GM21619 (cell line): ENCODE data around the gene GABRE.

ENCODE experiments used
- ATAC-seq: cut with Tn5 transposase; IDR thresholded peaks from one replicate; pipeline ENCODE4 v1.9.1; 2021; ENCODE audit not compliant: unreplicated experiment

Gene GABRE, protein sequence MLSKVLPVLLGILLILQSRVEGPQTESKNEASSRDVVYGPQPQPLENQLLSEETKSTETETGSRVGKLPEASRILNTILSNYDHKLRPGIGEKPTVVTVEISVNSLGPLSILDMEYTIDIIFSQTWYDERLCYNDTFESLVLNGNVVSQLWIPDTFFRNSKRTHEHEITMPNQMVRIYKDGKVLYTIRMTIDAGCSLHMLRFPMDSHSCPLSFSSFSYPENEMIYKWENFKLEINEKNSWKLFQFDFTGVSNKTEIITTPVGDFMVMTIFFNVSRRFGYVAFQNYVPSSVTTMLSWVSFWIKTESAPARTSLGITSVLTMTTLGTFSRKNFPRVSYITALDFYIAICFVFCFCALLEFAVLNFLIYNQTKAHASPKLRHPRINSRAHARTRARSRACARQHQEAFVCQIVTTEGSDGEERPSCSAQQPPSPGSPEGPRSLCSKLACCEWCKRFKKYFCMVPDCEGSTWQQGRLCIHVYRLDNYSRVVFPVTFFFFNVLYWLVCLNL

DNA sequence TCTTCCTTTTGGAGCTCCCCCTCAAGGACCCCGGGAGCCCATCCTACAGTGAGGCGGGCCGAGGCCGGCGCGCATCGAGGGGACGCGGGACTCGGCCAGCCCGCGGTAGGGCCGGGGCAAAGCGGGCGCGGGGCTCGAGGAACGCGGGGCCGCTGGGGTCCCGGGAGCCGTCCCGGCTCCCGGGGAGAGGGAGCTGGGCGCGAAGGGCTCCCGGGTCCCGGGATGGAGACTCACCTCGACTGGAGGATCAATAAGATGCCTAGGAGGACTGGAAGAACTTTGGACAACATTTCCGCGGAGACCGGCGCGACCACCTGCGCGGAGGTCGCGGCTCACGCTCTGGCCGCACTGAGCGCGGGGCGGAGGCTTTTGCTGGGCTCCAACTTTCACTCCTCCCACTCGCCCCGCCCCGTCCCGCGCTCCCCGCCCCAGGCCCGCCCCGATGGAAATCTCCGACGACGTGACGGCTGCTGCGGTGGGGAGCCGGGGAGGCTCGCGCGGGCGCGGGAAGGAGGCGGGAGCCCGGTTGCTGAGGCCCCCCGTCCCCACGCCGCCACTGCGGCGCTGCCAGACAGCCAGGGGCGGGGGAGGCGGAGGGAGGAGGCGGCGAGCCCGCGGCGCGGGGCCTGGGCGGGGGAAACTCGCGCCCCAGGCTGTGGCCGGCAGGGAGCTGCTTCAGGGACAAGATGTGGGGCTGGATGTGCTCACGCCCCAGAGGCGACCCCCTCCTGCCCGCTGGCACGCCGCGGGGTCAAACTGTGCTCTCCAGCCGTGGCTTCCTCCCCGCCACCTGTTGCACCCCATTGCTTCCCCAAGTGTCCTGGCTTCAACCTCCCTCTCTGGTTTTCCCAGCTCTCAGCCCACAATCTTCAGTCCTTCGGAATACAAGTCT, at the start of gene GABRE:
Gene GABRE, minus strand, starts transcription at position 341 of the 892 bp plus-strand sequence. Its CDS starts 51 bp downstream, at position 290.
- ATAC-seq = no peak

DNA sequence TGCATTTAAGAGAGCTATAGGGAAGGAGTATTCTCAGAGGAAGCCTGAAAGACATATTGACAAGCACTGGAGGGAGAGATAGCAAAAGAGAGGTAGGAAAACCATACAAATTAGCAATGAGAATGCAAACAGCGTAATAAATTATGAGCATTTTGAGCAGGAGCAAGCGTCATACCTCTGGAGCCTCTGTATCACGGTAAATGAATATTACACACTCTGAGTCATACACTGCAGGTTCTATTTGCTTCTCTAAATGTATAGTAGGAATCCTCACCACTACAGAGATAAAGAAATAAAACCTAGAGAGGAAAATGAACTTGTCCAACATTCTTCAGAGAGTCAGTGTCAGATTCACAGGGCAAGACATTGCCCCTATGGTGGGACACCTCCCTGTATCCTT, 46.4 kb upstream of the GABRE start:
- ATAC-seq = no peak

DNA sequence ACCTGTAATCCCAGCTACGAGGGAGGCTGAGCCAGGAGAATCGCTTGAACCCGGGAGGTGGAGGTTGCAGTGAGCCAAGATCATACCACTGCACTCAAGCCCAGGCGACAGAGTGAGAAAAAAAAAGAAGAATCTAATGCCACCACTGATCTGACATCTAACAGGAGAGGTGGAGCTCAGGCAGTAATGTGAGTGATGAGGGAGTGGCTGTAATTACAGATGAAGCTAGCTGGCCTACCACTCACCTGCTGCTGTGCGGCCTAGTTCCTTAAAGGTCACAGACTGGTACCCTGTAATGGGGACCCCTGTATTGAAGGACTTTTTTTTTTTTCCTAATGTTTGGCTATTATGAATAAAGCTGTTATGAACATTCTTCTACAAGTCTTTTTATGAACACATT, 25.3 kb upstream of the GABRE start:
- ATAC-seq = no peak

DNA sequence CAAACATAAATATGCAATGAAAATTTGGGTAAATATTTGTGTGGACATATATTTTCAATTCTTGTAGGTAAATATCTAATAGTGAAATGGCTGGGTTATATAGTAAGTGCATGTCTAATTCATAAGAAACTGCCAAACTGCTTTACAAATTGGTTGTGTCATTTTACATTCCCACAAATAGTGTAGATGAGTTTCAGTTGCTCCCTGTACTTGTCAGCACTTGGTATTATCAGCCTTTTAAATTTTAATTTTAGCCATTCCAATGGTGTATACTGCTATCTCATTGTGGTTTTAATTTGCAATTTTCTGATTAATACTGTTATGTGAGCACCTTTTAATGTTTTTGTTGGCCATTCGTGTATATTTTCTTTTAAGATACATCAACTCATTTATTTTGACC, 23.1 kb upstream of the GABRE start:
- ATAC-seq = no peak

DNA sequence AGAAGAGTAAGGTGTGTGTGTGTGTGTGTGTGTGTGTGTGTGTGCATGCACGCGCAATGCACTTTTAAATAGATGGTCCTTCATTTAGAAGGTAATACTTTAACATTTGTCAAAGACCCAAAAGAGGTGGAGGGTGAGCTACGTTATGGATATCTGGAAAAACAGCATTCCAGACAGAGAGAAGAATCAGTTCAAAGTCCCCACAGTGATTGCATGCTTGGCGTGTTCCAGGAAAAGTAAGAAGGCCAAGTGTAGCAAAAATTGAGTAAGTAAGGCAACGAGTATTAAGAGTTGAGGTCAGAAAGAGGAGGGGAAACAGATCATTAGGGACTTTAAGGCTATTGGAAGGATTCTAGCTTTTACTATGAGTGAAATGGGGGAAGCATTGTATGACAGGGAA, 21.9 kb upstream of the GABRE start:
- no peak for ATAC-seq

DNA sequence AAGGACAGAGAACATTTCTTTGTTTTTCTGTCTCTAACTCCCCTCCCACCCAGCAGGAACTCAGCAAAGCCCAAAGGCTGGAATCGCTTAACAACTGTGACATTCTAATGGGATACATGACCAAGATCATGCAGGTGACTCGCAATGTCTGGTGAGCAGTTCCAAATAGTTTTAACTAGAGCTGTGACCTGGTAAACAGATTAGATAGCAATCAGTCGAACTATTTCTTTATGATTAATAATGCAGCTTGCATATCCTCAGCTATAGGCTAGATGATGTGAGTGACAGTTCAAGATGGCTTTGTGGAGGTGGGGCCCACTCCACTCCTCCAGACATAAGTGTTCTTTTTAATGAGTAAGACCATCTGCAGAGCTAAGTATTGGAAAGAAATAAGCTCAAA, 20.0 kb upstream of the GABRE start:
- ATAC-seq = no peak

DNA sequence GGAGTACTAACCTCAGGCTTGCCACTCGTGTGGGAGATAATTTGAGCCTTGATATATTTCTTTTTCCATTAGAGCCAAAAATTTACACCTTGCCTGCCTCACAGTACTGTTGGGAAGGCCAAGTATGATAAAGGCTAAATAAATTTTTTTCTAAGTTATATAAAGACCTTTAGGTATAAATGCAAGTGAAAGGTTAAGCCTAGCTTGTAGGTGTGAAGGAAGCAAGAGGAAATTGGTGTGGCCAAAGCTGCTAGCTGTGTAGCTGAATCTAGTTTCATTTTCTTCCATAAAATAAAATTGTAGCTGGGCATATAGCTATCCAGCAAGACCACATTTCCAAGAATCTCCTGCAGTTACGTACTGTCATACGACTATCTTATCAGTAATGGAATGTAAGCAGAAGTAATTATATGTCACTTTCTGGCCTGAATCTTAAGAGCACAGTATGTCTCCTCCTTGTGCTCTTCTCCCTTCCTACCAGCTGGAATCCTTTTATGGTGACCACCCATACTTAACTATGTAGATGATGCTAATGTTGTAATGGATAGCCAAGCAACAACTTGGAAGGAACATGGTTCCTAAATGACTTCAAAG, 14.3 kb upstream of the GABRE start:
- ATAC-seq = no peak

DNA sequence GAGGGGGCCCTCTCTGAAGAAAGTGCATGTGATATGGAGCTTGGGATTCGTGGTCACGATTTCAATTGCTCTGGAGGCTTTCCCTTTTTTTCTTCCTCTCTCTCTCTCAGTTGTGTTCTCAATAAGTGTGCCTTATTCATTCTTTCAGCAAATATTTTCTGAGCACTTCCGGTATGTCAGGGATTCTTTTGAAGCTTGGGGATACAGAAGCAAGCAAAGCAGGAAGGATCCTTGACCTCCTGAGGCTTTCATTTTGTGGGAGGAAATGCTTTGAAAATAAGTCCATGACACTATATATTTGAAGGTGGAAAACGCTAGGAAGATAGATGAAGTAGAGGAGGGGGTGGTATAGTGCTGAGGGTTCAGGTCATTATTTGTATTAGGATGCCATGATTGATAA, 12.6 kb upstream of the GABRE start:
- no peak for ATAC-seq

DNA sequence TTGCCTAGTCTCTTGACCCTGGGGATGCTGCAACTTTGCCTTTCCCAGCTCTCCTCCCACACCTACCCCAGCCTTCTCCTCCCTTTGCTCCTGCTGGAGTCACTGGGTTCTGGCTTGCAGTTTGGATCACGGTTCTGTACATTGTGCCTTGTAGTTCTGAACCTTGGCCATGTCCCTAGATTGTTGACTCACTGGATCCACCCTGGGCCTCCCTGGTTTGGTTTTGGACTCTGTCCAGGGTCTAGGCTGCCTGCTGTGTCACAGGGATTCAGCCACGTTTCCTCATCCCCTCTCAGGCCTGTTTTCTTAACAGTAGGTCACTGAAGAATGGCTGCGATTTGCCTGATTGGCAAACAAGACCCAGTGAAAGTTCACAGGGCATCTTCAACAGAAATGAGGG, 11.5 kb upstream of the GABRE start:
- ATAC-seq = no peak

DNA sequence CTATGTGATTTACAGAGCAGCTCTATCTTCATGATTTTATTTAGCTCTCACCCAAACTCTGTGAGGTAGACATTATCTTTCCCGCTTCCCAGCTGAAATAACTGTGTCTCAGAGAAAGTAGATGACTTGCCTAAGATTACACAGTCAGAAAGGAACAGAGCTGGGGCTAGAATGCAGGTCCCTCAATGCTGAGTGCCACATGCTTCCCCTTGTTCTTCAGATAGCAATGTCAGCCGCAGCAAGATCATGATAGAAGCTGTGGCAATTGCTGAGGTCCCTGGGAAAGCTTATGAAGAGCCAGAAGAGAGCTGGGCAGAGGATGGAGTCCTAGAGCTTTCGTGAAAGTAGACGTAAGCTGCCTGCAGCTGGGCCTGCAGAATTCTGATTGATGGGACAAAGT, 11.1 kb upstream of the GABRE start:
- ATAC-seq = no peak

DNA sequence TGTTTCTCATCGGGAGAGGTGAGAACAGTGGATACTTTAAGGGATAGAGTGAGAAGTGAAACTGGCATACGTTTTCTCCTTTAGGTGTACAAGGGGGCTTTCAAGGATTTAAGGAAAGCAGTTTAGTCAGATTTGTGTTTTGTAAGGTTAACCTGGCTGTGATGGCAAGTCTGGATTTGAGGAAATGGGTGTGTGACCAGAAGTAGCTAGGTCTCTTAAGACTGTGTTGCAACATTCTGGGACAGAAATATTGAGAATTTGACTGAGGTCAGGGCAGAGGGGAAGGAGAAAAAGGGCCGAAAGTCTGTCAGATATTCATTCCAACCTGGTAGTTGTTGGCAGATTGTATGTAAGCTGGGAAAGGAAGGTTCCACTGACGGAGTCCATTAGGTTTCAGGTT, 10.4 kb upstream of the GABRE start:
- ATAC-seq = no peak

DNA sequence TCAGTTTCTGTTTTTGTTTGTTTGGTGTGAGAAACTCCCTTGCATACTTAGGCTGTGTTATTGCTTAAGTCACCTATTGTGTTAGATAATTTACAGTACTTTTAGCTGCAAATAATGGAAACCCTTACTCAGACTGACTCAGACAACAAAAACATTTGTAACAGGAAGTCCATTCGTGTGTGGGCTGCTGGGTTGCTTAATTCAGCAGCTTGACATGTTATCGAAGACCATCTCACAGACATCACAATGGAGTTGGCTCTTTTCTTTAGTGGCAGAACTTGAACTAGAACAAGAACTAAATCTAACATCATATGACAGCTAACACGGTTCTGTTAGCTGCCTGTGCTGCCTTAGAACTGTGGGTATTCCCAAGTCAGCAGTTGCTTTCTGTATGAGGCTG, 9.9 kb upstream of the GABRE start:
- no peak for ATAC-seq

DNA sequence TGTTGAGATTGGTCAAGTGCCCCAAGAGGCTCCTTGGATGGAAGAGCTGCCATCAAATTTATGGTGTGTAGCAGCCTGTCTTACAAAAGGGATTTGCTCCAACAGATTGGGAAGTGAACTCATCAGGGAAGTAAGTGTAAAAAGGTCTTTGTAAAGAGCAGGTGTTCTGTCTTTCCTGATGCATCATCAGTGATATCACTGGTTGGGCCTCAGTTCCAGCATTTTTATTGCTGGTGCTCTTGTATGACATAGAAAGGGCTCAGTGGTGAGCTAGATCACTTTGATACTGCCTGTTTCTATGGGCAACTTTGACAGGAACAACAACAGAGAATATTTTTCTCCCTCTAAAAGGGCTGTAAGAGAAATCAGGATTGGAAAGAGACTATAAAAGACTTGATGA, 8.7 kb upstream of the GABRE start:
- no peak for ATAC-seq

DNA sequence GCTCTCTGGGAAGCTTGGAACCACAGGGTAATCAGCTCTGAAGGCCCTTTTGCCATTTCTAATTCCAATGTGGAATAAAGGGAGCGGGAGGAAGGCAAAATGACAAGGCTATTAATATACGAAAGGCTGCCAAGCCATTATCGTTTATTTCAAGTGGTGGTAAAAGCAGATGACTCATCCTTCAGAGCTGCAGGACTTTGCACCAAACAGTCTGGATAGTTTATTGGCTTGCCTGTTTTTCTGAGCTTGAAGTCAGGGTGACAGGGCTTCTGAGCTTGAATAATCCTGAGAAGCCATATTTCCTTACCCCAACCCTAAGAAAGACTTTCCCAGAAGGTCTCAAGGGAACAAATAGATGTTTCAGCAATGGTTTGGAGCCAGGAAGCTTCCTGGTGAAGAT, 7.7 kb upstream of the GABRE start:
- no peak for ATAC-seq

DNA sequence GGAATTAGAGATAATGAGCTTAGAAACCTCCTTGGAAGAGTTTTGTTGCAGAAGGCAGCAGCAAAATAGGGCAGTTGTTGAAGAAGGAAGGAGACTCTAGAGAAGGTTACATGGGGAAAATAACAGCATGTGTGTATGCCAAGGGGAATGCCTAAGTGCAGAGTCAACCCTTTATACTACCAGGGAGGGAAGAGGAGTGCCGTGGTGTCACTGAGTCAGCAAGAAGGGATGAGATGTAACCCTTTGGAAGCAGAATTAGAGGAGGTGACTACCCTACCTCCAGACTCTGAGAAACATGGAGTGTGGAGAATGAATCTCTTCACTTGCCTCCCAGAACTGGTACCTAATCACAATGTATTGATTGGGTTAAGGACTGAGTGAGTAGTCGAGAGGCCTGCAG, 6.7 kb upstream of the GABRE start:
- ATAC-seq = no peak

DNA sequence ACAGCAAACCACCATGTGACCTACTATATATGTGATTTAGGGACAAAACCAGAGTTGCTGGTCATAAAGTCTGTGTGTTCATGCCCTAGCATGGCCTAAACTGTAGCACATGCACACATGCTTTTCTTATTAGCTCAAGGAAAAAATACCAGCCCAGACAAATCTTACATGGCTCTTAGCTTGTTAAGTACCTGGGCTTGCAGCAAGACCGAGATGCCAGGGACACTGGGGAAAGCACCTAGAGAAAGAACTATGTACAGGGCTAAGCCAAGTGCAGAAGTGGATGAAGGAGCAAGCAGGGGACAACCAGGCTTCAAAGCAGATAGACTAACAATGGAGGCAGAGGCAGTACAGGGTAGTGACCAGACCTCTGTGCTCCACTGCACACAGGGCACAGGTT, 3.4 kb upstream of the GABRE start:
- no peak for ATAC-seq

DNA sequence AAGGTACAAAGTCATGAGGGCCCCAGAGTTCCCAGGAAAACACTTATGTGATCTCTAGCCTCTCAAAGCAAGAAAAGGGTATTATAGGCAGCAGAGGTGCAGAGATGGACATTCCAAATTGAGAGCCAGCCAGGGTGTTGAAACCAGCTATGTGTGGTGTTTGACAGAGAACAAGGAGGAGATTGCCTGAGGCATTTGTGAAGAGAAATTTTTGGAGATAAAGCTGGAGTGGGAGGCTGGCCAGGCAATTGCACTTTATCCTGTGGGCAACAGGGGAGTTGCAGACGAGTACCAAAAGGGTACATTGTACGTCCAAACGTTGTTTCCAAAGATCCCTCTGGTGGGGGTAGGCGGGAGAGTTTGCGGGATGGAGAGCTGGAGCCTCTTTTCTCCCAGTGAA, 2.5 kb upstream of the GABRE start:
- no peak for ATAC-seq

DNA sequence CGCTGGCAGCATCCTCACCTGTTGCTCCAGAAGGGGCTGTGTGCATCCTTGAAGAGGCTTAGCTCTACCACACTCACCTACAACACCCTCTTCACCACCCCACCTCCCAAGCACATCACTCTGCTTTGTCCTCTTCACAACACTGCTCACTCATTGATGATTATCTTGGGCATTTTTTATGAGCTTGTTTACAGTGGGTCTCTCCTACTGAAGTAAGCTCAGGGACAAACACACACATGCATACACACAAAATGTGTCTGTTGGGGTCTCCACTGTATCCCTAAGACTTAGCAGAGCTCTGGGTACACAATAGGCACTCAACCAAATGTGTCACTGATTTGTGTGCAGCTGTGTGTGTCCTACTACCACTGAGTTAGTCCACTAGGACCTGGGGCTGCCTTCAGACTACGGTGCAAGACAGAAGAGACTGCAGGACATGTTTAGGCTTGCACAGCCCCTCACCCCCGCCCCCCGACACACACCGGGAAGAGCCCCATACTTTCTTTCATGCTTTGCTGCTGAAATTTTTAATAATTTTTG, 1.3 kb upstream of the GABRE start:
- ATAC-seq = no peak

DNA sequence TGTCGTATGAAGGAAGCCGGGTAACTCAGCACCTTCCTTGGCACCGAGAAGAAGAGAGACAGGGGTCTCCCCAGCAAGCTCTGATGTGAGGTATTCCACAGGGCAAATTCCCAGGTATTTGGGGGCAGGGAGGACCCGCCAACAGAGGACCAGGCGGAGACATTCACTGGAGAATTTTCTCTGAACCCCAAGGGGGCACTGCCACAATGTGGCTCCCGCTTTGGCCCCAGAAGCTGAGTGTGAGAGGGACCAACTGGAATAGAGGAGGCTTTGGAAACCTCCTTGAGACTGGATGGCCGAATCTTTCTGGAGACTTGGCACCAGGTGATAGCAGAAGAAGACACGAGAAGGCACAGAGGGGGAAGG, 735 bp upstream of the GABRE start:
- ATAC-seq = no peak

DNA sequence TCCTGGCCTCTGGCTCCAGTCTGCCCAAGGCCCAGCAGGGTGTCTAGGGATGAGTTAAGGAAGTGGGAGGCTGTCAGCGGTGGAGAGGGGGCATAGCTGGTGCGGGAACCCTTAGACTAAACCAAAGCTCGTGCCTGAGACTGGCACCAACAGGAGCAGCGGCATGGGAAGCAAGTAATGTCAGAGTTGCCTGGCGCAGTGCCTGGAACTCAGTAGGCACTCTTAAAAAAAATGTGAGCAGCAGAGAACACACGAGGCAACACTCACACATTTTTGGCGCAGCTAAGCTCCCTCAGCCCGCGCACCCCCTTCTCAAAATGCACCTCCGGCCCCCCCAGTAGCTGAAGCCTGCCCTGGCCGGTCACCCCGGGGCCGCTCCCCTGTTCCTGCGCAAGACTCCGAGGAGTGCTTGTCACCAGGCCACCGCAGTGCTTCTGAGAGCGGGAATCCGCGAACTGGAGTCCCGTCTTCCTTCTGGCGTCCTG, 583 bp downstream of the GABRE start:
- no peak for ATAC-seq

DNA sequence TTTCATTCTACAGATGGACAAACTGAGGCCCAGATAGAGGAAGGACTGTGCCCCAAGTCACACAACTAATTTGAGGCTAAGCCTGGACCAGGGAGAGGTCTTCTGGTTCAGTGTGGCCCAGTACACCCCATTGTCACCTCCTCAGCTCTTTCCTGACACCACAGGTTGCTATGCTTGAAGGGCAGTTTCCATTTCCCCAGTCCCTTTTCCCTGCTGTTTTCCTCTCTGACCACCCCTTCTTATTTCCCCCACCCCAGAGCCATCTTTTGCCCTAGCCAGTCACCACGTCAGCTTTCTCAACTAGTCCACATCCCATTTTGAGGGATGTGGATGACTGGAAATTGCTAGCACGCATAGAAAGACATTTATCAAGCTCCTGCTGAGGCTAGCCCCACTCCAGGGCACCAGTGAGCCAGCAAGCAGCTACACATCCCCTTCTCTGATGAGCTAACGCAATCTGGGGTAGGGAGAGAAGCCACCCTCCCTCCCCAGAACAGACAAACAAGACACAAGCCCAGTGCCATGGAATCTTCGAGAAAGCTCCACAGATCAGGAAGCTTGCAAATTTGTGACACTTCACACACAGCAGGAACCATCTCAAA, 1.3 kb downstream of the GABRE start:
- ATAC-seq = no peak
